SH-SY5Y (cell line): ENCODE data around the gene NCKAP5.
A peak's percentile ranks its signal among the peaks of the same experiment; 100 is the strongest.

Experiments used
- GATA2 ChIP-seq: IDR thresholded peaks from 2 replicates; pipeline ENCODE4 v1.6.1; 2011; ENCODE audit warnings: mild to moderate bottlenecking, low read depth, low read length
- GATA3 ChIP-seq: IDR thresholded peaks from 2 replicates; pipeline ENCODE4 v1.6.1; 2011; ENCODE audit warnings: low read depth, mild to moderate bottlenecking, low read length, moderate library complexity

The NCKAP5 gene

DNA sequence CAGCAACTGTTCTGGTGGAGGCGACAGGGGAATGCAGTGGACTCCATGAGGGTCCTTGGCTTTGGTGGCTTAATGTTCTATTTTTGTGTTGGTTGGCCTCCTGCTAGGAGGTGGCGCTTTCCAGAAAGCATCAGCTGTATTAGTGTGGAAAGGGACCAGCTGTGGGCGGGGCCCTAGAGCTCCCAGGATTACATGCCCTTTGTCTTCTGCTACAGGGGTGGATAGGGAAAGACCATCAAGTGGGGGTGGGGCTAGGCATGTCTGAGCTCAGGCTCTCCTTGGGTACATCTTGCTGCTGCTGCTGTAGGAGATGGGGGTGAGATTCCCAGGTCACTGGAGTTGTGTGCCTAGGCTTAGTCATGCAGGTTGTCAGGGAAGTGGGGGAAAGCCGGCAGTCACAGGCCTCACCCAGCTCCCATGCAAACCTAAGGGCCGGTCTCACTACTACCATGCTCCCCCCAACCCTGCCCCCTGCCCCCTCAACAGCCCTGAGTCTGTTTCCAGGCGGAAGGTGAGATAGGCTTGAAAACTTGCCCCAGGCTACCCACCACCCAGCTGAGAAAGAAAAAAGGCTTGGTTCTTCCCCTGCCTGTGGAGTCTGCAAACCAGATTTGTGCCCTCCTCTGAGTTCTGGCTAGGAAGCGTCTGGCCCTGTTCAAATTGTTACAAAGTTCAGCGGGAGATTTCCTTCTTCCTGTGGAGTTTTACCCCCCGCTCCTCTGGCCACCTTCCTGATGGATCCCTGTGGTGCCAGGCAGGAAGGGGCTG, 756.9 kb downstream of the NCKAP5 start:
- TF ChIP-seq GATA2 (no peak), GATA3 (no peak)

- TF ChIP-seq GATA2, result no peak
- no peak for TF ChIP-seq GATA3
Measured at GRCh38 chr2:132804051-132804450, 764.2 kb downstream of the NCKAP5 start.

- TF ChIP-seq GATA3 (no peak), GATA2 (no peak)
Measured at GRCh38 chr2:132798341-132798740, 769.9 kb downstream of the NCKAP5 start.

GRCh38 chr2:132797556-132797955, 770.7 kb downstream of the NCKAP5 start:
- TF ChIP-seq GATA3 (no peak), GATA2 (no peak)

DNA sequence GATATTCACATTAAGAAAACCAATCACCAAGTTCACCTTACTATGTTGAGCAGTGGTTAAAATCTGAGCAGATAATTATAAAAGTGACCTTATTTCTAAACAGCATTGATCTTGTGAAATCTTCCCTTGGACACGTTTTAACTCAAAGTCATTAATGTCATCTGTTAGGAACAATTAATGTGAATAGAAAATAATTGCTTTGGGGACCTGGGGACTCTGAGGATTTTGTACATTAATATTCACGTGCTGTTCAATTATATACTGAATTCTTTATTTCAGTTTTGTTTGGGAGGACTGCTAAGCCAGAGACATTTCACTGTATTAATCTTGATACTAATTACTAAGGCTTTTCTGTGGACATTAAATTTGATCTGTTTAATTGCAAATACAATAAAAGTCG, 771.2 kb downstream of the NCKAP5 start:
- TF ChIP-seq GATA3 (no peak), GATA2 (no peak)

DNA sequence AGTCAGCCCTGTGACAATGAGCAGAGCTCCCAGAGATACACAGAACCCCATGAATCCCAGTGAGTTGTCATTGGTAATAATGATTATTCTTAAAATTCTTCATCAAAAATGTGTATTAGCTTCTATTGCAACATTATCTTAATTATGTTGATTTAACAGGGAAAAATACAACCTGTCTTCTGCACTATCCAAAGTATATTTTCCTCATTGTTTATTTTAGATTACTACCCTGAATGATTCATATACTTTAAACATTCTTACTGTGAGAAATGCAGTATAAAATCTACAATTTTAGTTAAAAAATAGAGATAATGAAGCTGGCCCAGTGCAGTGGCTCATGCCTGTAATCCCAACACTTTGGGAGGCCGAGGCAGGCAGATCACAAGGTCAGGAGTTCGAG, 773.0 kb downstream of the NCKAP5 start:
- TF ChIP-seq GATA2 (no peak), GATA3 (no peak)

- TF ChIP-seq GATA3 (no peak), GATA2 (no peak; the same call in 1 of the 2 replicates)
Measured at GRCh38 chr2:132793532-132793931, 774.7 kb downstream of the NCKAP5 start.

- TF ChIP-seq GATA3, result no peak
- no peak for TF ChIP-seq GATA2
Measured at GRCh38 chr2:132790207-132790785, 778.0 kb downstream of the NCKAP5 start.

- TF ChIP-seq GATA2 (no peak), GATA3 (no peak)
Measured at GRCh38 chr2:132789066-132789465, 779.2 kb downstream of the NCKAP5 start.

DNA sequence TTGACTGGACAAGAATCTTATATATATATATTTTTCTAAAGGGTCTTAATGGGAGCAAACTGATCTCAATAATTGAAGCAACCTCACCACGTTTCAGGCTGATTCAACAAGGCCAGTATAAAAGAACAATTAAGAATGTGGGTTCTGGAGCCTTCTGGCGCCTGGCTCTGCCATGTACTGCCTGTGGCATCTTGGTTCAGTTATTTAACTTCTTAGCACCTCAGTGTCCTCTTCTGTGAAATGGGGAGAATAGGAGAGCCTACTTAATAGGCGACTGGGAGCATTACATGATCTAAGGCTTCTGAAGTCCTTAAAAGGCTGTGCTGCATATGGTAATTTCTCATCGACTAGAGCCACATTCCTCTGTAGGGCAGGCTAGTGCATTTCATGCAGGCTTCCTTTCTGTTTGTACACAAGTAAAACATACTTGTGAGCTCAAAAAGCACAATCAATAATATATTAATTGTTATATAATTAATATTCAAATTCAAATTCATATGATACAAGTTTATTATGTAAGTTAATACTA, 779.9 kb downstream of the NCKAP5 start:
- no peak for TF ChIP-seq GATA2
- no peak for TF ChIP-seq GATA3

DNA sequence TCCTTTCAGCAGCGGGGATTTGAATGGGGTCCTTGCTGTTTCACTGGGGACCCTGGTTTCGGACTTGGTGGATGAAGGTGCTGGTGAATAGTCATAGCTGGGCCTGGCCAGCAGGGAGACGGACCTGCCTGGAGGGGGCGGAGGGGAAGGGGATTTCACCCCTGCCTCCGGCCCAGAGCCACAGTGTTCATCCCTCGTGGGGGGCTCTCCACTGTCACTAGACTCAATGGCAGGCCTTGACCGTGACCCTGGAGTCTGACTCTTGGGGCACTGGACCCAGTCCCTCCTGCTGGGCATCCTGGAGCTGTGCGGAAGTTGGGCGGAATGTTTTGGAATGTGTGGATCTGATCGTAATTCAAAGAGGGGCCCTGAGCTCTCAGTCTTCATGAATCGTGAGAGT, 784.4 kb downstream of the NCKAP5 start:
- TF ChIP-seq GATA3 (no peak), GATA2 (no peak)

GRCh38 chr2:132782176-132782783, 786.0 kb downstream of the NCKAP5 start:
- TF ChIP-seq GATA3, result no peak
- TF ChIP-seq GATA2, result no peak

DNA sequence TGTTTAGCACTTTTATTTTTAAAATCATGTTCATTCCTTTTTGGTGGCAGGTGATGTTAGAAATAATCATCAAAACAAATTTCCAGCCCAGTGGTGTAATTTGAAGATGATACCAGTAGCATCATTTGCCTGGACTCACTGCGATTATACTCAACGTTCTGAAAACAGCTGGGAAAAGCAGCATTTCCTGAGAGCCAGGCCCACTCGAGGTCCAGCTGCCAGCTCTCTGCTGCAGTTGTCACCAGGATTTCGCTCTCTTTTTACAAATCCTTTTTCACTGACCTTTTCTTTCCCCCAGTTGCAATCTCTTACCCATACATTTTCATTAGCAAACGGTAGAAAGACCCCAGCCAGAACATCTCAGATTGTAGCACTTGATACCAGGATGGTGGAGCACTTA, 787.6 kb downstream of the NCKAP5 start:
- TF ChIP-seq GATA3 (no peak), GATA2 (no peak)

DNA sequence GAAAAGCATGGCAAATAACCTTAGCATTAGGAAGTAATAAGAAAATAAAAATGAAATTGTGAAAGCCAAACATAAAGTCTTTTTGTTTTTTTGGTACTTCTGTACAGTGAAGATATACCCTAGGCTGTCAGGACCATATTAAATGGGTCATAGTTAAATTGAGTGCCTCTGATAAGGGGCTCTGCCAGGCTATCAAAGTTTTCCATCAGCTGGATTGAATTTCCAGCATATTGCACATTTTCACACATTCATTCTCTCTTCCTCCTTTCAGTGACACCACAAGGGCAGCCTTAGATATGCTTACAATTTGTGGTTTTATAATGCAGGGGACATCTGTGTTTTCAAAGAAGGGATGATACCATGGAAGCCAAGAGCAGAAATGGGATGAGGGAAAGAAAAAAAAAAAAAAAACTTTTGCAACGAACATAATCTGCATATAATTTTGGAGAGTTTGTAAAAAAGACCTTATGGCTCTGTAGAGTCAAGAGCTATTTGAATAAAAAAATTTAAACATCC, 789.0 kb downstream of the NCKAP5 start:
- TF ChIP-seq GATA2, result peak; percentile 90
- peak; percentile 85 for TF ChIP-seq GATA3
